KMS-11 (cell line): ENCODE measurements around the gene FBLN1.
A peak's percentile ranks its signal among the peaks of the same experiment; 100 is the strongest.

Experiments
- H2AFZ ChIP-seq: fragments of 200-600 bp; sonication (generic); 2 replicates; pipeline ENCODE4 v1.6.1; 2016; ENCODE audit warnings: antibody characterized with exemption, mixed run types, low read depth
- H3K27ac ChIP-seq: fragments of 200-600 bp; sonication (generic); 2 replicates; pipeline ENCODE4 v1.6.1; 2016; ENCODE audit warnings: mild to moderate bottlenecking, mixed run types
- H3K27me3 ChIP-seq: fragments of 200-600 bp; sonication (generic); 2 replicates; pipeline ENCODE4 v1.6.1; 2017; ENCODE audit warnings: mild to moderate bottlenecking, low read depth, mixed run types, moderate library complexity; ENCODE audit not compliant: insufficient read depth
- H3K36me3 ChIP-seq: fragments of 200-600 bp; sonication (generic); 2 replicates; pipeline ENCODE4 v1.6.1; 2017; ENCODE audit warnings: mild to moderate bottlenecking, mixed run types; ENCODE audit not compliant: insufficient read depth
- H3K4me1 ChIP-seq: fragments of 200-600 bp; sonication (generic); 2 replicates; pipeline ENCODE4 v1.6.1; 2016; ENCODE audit warnings: mild to moderate bottlenecking, low read depth, mixed run types; ENCODE audit not compliant: poor library complexity, severe bottlenecking
- H3K4me2 ChIP-seq: fragments of 200-600 bp; sonication (generic); 2 replicates; pipeline ENCODE4 v1.7.0; 2016; ENCODE audit warnings: mild to moderate bottlenecking, mixed run types
- H3K4me3 ChIP-seq: fragments of 200-600 bp; sonication (generic); IDR thresholded peaks from 2 replicates; pipeline ENCODE4 v1.6.1; 2017; ENCODE audit warnings: low read depth, low read length, mixed read lengths; ENCODE audit not compliant: insufficient read depth
- H3K79me2 ChIP-seq: fragments of 200-600 bp; sonication (generic); 2 replicates; pipeline ENCODE4 v1.6.1; 2016; ENCODE audit warnings: low read depth, mixed run types; ENCODE audit not compliant: insufficient read depth
- H3K9ac ChIP-seq: fragments of 200-600 bp; sonication (generic); 2 replicates; pipeline ENCODE4 v1.6.1; 2016; ENCODE audit warnings: mild to moderate bottlenecking, mixed run types
- H4K20me1 ChIP-seq: fragments of 200-600 bp; sonication (generic); 2 replicates; pipeline ENCODE4 v1.6.1; 2016; ENCODE audit warnings: mild to moderate bottlenecking, mixed run types; ENCODE audit not compliant: insufficient read depth
- CTCF ChIP-seq: fragments of 200-600 bp; sonication (generic); conservative IDR thresholded peaks from 2 replicates; pipeline ENCODE4 v1.6.1; 2017; ENCODE audit warnings: low read depth, mild to moderate bottlenecking, antibody characterized with exemption, low read length, moderate library complexity, mixed read lengths

The FBLN1 gene

GRCh38 chr22:45640941-45641621 lies 138.4 kb downstream of the FBLN1 start:
- Histone ChIP-seq H3K4me2 (no peak overlapping the region), H3K27me3 (peaks cover 10% of the 10 kb centered on the region; the same call in 1 of the 2 replicates), H4K20me1 (no peaks in the 10 kb centered on the region), H3K79me2 (no peaks in the 10 kb centered on the region), H3K4me1 (peaks cover 18% of the 10 kb centered on the region), H2AFZ (no peak overlapping the region), H3K36me3 (no peaks in the 10 kb centered on the region), H3K4me3 (no peak overlapping the region), H3K9ac (no peak overlapping the region), H3K27ac (no peak overlapping the region)
- no peak for TF ChIP-seq CTCF

- H3K4me2 ChIP-seq = no peak overlapping the region
- no peaks in the 10 kb centered on the region for H3K36me3 ChIP-seq
- H3K79me2 ChIP-seq = no peaks in the 10 kb centered on the region
- H3K4me3 ChIP-seq = no peak overlapping the region
- no peak for TF ChIP-seq CTCF
- no peaks in the 10 kb centered on the region for H4K20me1 ChIP-seq
- H3K9ac ChIP-seq = no peak overlapping the region
- peaks cover 6% of the 10 kb centered on the region; the same call in 1 of the 2 replicates for H3K27me3 ChIP-seq
- no peak overlapping the region for H2AFZ ChIP-seq
- H3K27ac ChIP-seq = no peak overlapping the region
- peaks cover 18% of the 10 kb centered on the region for H3K4me1 ChIP-seq
Observed at GRCh38 chr22:45642986-45643385, 140.3 kb downstream of the FBLN1 start.

- Histone ChIP-seq H3K27me3 (peaks cover 8% of the 10 kb centered on the region; the same call in 1 of the 2 replicates), H4K20me1 (no peaks in the 10 kb centered on the region), H3K9ac (no peak overlapping the region), H3K4me3 (no peak overlapping the region), H3K4me1 (peaks cover under 1% of the 10 kb centered on the region), H3K36me3 (no peaks in the 10 kb centered on the region), H3K4me2 (no peak overlapping the region), H3K27ac (no peak overlapping the region), H2AFZ (no peak overlapping the region), H3K79me2 (no peaks in the 10 kb centered on the region)
- TF ChIP-seq CTCF = no peak
Observed at GRCh38 chr22:45644714-45645113, 142.0 kb downstream of the FBLN1 start.

GRCh38 chr22:45645150-45645525 lies 142.5 kb downstream of the FBLN1 start:
- no peak for TF ChIP-seq CTCF
- Histone ChIP-seq H3K79me2 (no peaks in the 10 kb centered on the region), H3K27ac (no peak overlapping the region), H3K9ac (no peak overlapping the region), H3K36me3 (no peaks in the 10 kb centered on the region), H3K4me2 (no peak overlapping the region), H4K20me1 (no peaks in the 10 kb centered on the region), H3K27me3 (peaks cover 12% of the 10 kb centered on the region; the same call in 1 of the 2 replicates), H3K4me3 (no peak overlapping the region), H2AFZ (peak overlapping the region; percentile 59; the same call in 1 of the 2 replicates), H3K4me1 (no peaks in the 10 kb centered on the region)
